LNCAP (cell line): ENCODE results near the gene CFHR5.
"Not testable (repeated sequence)": the region's sequence is repeated elsewhere in the genome, so short reads cannot be mapped to it uniquely, and the experiment has no call there.

Experiments used
- TF ChIP-seq, protein P1 (sequence below): fragments of 450-650 bp; IDR thresholded peaks from 2 replicates; pipeline ENCODE4 v1.5.1; 2017; ENCODE audit warnings: mild to moderate bottlenecking

The CFHR5 gene

DNA sequence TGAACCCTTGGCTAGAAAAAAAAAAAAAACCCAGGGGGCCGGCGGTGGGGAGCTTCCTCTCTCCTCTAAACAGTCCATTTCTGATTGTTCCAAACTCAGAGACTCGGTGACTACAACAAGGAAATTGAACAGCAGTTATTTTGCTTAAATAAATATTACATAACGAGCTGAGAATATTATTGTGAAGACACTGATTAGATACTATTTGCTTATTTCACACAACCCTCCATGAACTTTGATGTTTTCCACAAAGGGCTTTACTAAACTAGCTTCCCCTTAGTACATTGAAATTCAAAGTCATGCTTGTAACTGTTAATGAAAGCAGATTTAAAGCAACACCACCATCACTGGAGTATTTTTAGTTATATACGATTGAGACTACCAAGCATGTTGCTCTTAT is at the start of gene CFHR5:
Gene CFHR5 (plus strand): TSS at position 279 of the 400 bp plus-strand sequence. CDS start 109 bp downstream, at position 388.
- TF ChIP-seq, protein P1, sequence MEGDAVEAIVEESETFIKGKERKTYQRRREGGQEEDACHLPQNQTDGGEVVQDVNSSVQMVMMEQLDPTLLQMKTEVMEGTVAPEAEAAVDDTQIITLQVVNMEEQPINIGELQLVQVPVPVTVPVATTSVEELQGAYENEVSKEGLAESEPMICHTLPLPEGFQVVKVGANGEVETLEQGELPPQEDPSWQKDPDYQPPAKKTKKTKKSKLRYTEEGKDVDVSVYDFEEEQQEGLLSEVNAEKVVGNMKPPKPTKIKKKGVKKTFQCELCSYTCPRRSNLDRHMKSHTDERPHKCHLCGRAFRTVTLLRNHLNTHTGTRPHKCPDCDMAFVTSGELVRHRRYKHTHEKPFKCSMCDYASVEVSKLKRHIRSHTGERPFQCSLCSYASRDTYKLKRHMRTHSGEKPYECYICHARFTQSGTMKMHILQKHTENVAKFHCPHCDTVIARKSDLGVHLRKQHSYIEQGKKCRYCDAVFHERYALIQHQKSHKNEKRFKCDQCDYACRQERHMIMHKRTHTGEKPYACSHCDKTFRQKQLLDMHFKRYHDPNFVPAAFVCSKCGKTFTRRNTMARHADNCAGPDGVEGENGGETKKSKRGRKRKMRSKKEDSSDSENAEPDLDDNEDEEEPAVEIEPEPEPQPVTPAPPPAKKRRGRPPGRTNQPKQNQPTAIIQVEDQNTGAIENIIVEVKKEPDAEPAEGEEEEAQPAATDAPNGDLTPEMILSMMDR = no peak

DNA sequence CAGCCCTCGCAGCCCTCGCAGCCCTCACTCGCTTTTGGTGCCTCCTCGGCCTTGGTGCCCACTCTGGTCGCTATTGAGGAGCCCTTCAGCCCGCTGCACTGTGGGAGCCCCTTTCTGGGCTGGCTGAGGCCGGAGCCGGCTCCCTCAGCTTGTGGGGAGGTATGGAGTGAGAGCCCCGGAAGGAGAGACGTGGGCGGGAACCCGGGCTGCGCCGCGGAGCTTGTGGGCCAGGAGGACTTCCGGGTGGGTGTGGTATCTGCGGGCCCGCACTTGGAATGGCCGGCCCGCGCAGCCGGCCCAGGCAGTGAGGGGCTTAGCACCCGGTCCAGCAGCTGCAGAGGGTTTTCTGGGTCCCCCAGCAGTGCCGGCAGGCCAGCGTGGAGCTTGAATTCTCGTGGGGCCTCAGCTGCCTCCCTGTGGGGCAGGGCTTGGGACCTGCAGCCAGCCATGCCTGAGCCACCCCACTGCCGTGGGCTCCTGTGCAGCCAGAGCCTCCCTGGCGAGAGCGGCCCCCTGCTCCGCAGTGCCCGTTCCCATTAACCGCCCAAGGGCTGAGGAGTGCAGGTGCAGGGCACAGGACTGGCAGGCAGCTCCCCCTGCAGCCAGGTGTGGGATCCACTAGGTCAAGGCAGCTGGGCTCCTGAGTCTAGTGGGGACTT is 43.7 kb upstream of the CFHR5 start:
- TF ChIP-seq, protein P1 = 0 out of 2 replicates have a peak, but pooled peaks have one; percentile 12

DNA sequence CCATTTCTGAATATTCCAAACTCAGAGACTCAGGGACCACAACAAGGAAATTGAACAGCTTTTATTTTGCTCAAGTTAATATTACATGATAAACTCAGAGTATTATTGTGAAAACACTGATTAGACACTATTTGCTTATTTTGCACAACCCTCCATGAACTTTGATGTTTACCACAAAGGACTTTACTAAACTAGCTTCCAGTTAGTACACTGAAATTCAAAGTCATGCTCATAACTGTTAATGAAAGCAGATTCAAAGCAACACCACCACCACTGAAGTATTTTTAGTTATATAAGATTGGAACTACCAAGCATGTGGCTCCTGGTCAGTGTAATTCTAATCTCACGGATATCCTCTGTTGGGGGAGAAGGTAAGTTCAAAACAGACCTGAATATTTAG is 33.8 kb upstream of the CFHR5 start, which contains the start of gene CFHR2:
Gene CFHR2 (plus strand): TSS at position 171 of the 400 bp plus-strand sequence. CDS start 143 bp downstream, at position 314.
- TF ChIP-seq, protein P1 = not testable (repeated sequence)

DNA sequence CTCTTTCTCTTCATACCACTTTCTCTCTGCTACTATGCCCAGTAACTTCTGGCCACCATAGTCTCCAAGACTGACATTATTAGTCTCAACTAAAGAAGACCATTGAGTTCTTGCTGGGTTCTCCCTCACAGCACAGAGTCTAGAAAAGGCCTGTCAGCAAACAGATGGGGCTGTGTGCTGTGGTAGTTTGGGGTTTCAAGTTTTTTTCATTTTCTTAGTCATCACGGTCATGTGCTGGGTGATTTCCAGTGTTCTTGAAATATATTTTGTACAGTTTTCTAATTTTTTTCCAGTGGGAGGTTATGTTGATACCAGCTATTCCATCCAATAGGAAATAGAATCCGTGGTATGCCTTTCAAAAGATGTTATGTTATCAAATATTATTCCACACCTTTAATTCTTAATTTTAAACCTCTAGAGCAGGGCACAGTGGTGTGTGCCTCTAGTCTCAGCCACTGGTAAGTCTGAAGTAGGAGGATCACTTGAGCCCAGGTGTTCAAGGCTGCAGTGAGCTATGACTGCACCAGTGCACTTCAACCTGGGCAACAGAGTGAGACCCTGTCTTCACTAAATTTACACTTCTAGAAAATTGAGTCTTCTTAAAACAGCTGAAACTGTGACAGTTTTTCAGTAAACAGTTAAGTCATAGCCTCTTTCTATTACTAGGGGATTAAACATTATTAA is 25.5 kb upstream of the CFHR5 start:
- TF ChIP-seq, protein P1 = no peak

DNA sequence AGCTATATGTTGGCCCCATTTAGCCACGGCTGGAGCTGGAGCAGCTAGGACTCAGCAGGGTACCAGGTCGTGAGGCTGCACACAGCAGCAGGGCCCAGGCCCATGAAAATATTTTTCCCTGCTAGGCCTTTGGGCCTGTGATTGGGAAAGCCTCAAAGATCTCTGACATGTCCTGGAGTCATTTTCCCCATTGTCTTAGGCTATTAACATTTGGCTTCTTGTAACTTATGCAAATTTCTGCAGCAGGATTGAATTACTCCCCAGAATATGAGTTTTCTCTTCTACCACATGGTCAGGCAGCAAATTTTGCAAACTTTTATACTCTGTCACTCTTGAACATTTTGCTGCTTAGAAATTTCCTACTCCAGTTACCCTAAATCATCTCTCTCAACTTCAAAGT is 22.6 kb upstream of the CFHR5 start:
- TF ChIP-seq, protein P1 = no peak

DNA sequence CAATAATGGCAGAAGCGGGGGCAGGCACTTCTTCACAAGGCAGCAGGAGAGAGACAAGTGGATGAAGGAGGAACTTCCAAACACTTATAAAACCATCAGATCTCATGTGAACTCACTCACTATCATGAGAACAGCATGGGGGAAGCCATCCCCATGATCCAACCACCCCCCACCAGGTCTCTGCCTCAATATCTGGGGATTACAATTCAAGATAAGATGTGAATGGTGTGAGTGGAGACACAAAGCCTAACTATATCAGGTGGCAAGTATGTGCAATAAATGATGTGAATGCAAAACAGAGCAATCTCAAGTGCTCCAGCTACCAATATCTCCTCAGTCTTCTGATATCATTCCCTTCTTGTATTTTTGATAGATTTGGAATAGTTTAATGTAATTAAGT is 21.4 kb upstream of the CFHR5 start:
- TF ChIP-seq, protein P1 = no peak

DNA sequence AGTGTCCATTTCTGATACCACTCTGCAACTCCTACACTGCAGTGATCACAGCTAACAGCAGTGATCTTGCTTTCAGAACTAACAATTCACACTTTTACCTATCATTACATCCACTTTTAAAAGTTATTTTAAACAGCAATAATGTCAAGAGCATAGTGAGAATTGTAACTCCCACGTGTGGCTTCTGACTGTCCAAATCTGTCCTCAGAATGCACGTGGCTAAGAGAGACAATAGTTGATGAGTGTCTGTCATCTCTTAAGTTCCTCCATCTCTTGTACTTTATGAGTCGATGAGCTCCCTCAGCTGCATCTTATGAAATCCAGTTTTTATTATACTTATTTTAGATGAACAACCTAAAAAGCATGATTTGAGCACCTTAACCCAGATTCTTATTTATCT is 16.5 kb upstream of the CFHR5 start:
- TF ChIP-seq, protein P1 = no peak
